GM19239 (cell line): ENCODE data around the gene EBNA1BP2.
"Not testable (repeated sequence)": the region's sequence is repeated elsewhere in the genome, so short reads cannot be mapped to it uniquely, and the experiment has no call there.

Experiments used
- DNase-seq: peaks from one replicate; pipeline ENCODE4 v3.0.0; 2011; ENCODE audit warnings: low spot score; ENCODE audit not compliant: insufficient read length
- FAIRE-seq: peaks from 2 replicates; lab custom pipeline; 2011; peaks lifted over from hg19 to GRCh38; lab: Jason Lieb, UNC

EBNA1BP2 gene

GRCh38 chr1:43174873-43175272 is 2.8 kb upstream of the EBNA1BP2 start:
- no peak for FAIRE-seq

GRCh38 chr1:43172527-43172972 is 460 bp upstream of the EBNA1BP2 start:
- FAIRE-seq (no peak), DNase-seq (peak; percentile 77)

More at GRCh38 chr1:43174873-43175272, 2.8 kb upstream of the EBNA1BP2 start:
- DNase-seq, result no peak

- DNase-seq, result no peak
- FAIRE-seq, result no peak
Measured at GRCh38 chr1:43171312-43171875, 696 bp downstream of the EBNA1BP2 start.

GRCh38 chr1:43165765-43166164 is 6.3 kb downstream of the EBNA1BP2 start:
- no peak for FAIRE-seq
- DNase-seq, result no peak

- FAIRE-seq, result no peak
- no peak for DNase-seq
Measured at GRCh38 chr1:43165162-43165561, 6.9 kb downstream of the EBNA1BP2 start.

GRCh38 chr1:43156026-43156425 is 16.1 kb downstream of the EBNA1BP2 start:
- DNase-seq, result no peak
- no peak for FAIRE-seq

GRCh38 chr1:43153443-43153842 is 18.6 kb downstream of the EBNA1BP2 start:
- FAIRE-seq (no peak), DNase-seq (no peak)

GRCh38 chr1:43152866-43153265 is 19.2 kb downstream of the EBNA1BP2 start:
- DNase-seq (no peak), FAIRE-seq (no peak)

GRCh38 chr1:43149889-43150288 is 22.2 kb downstream of the EBNA1BP2 start:
- FAIRE-seq (no peak), DNase-seq (no peak)

- no peak for FAIRE-seq
- no peak for DNase-seq
Measured at GRCh38 chr1:43147625-43148327, 24.3 kb downstream of the EBNA1BP2 start.

GRCh38 chr1:43144237-43144636 is 27.9 kb downstream of the EBNA1BP2 start:
- FAIRE-seq (no peak), DNase-seq (no peak)

GRCh38 chr1:43143441-43143888 is 28.6 kb downstream of the EBNA1BP2 start:
- no peak for FAIRE-seq
- DNase-seq, result no peak

GRCh38 chr1:43140583-43140982 is 31.5 kb downstream of the EBNA1BP2 start:
- FAIRE-seq (no peak), DNase-seq (no peak)

GRCh38 chr1:43140010-43140409 is 32.1 kb downstream of the EBNA1BP2 start:
- no peak for FAIRE-seq

GRCh38 chr1:43139295-43139694 is 32.8 kb downstream of the EBNA1BP2 start:
- DNase-seq, FAIRE-seq: not testable (repeated sequence)

More at GRCh38 chr1:43140010-43140409, 32.1 kb downstream of the EBNA1BP2 start:
- no peak for DNase-seq

GRCh38 chr1:43137445-43138052 is 34.5 kb downstream of the EBNA1BP2 start:
- DNase-seq, result no peak
- FAIRE-seq, result no peak

- DNase-seq, result no peak
- no peak for FAIRE-seq
Measured at GRCh38 chr1:43135857-43136781, 36.0 kb downstream of the EBNA1BP2 start.

- no peak for DNase-seq
- FAIRE-seq, result no peak
Measured at GRCh38 chr1:43134640-43135039, 37.5 kb downstream of the EBNA1BP2 start.

- DNase-seq, result no peak
- FAIRE-seq, result no peak
Measured at GRCh38 chr1:43134068-43134467, 38.0 kb downstream of the EBNA1BP2 start.

- DNase-seq (no peak), FAIRE-seq (no peak)
Measured at GRCh38 chr1:43129426-43129825, 42.7 kb downstream of the EBNA1BP2 start.
